Esophagus squamous epithelium (tissue), 5 donors: Measurements from ENCODE around the gene PSMG4. TPM values are rescaled to one million over a fixed set of nuclear protein-coding genes. Genes with fewer than 3 reads are reported as not detected.

Experiments
- DNase-seq: peaks from one replicate; lab custom pipeline; 2025; lab: John Stamatoyannopoulos, UW
- H3K27ac ChIP-seq, 4 donors: fragments of 200-600 bp; sonication (generic); one replicate each; pipeline ENCODE4 v1.5.1; 2016 to 2019; ENCODE audit warnings: mild to moderate bottlenecking in 1 of 4
- H3K27me3 ChIP-seq, 4 donors: fragments of 200-600 bp; sonication (generic); 1 replicate in 3 of 4; 2 replicates in 1 of 4; pipeline versions ENCODE4 v1.5.1 to v1.6.0; 2017 to 2021; ENCODE audit warnings: antibody characterized with exemption in 1 of 4
- H3K36me3 ChIP-seq, 3 donors: fragments of 200-600 bp; sonication (generic); one replicate each; pipeline ENCODE4 v1.5.1; 2016 to 2019
- H3K4me1 ChIP-seq, 3 donors: fragments of 200-600 bp; sonication (generic); one replicate each; pipeline ENCODE4 v1.5.1; 2017 to 2019
- H3K4me3 ChIP-seq, 4 donors: fragments of 200-600 bp; sonication (generic); 1 replicate in 3 of 4; 2 replicates in 1 of 4; pipeline ENCODE4 v1.5.1; 2016 to 2019; ENCODE audit warnings: mild to moderate bottlenecking in 2 of 4, moderate library complexity in 1 of 4
- H3K9me3 ChIP-seq, 3 donors: fragments of 200-600 bp; sonication (generic); one replicate each; pipeline ENCODE4 v1.5.1; 2016 to 2019
- CTCF ChIP-seq, 6 experiments: fragments of 450-650 bp in 4 of 6; fragments of 200-600 bp in 2 of 6; sonication (generic) in 2 of 6; IDR thresholded peaks; one replicate each; pipeline ENCODE4 v1.5.1; 2016 to 2019; ENCODE audit warnings: antibody characterized with exemption in 6 of 6, mild to moderate bottlenecking in 4 of 6, moderate library complexity in 4 of 6
- POLR2A ChIP-seq, 4 donors: fragments of 450-650 bp; IDR thresholded peaks; one replicate each; pipeline ENCODE4 v1.6.1; 2017; ENCODE audit warnings: antibody characterized with exemption in 4 of 4, mild to moderate bottlenecking in 4 of 4, moderate library complexity in 3 of 4
- WGBS, 2 donors: methylation state at CpG; one replicate each; pipeline ENCODE4 v1.1.5; 2018; 5-methylcytosine and 5-hydroxymethylcytosine counted together
- intact Hi-C: fragments of 100-400 bp; cut with DNase I; formaldehyde crosslinking; loops from one replicate; pipeline ENCODE4 v1.15.0; 2022
- total RNA-seq, 4 donors: library from RNA; depleted of rRNA; stranded (reverse); fragments of >200 nt; gene quantifications; one replicate each; pipeline ENCODE4 v1.1.0, GENCODE V29; 2016
- donor health status: DM: yes; HTN: yes; CAD: no.

The PSMG4 gene
- total RNA-seq, 4 donors from 2014 or later: 9.4 to 36.0 (median 14.9) TPM

- H3K4me3 ChIP-seq: peak overlapping the region in 3 of 4 donors; percentile 3 to 99 (median 83)
- 47 to 80% methylated on average over 11 of the region's 14 CpGs for WGBS, 2 donors
Measured at GRCh38 chr6:3260296-3260695, 1.5 kb downstream of the PSMG4 start.

GRCh38 chr6:3260772-3261517, 2.2 kb downstream of the PSMG4 start:
- Histone ChIP-seq H3K4me3 (peak overlapping the region in 2 of 4 donors; percentile 3 to 83), H3K27ac (peak overlapping the region in 3 of 4 donors; percentile 39 to 44 (median 40))

More at GRCh38 chr6:3260296-3260695, 1.5 kb downstream of the PSMG4 start:
- H3K9me3 ChIP-seq: no peaks in the 10 kb centered on the region
- no peak for DNase-seq
- H3K36me3 ChIP-seq: peaks cover 8 to 20% (median 10%) of the 10 kb centered on the region in 3 donors
- peaks cover 23 to 68% (median 32%) of the 10 kb centered on the region in 3 donors for H3K4me1 ChIP-seq
- peak overlapping the region in 3 of 4 donors; percentile 39 to 44 (median 40) for H3K27ac ChIP-seq
- intact Hi-C loops: no loop called here
- no peaks in the 10 kb centered on the region for H3K27me3 ChIP-seq
- TF ChIP-seq POLR2A (IDR thresholded peaks at IDR 0.05) (no peak), CTCF (IDR thresholded peaks at IDR 0.05) (no peak)

GRCh38 chr6:3261518-3261820, 2.7 kb downstream of the PSMG4 start:
- Histone ChIP-seq H3K27me3 (no peaks in the 10 kb centered on the region), H3K36me3 (peaks cover 8 to 24% (median 10%) of the 10 kb centered on the region in 3 donors), H3K27ac (peak overlapping the region in 2 of 4 donors; percentile 40 to 44), H3K4me3 (no peak overlapping the region), H3K4me1 (peaks cover 23 to 73% (median 37%) of the 10 kb centered on the region in 3 donors), H3K9me3 (no peaks in the 10 kb centered on the region)
- no peak for DNase-seq
- 71% methylated on average over 4 of the region's 6 CpGs; no CpG with 5 or more reads in 1 of the 2 donors for WGBS, 2 donors
- TF ChIP-seq CTCF (IDR thresholded peaks at IDR 0.05): no peak
- TF ChIP-seq POLR2A (IDR thresholded peaks at IDR 0.05): no peak
- intact Hi-C loops: no loop called here

More at GRCh38 chr6:3260772-3261517, 2.2 kb downstream of the PSMG4 start:
- H3K27me3 ChIP-seq: no peaks in the 10 kb centered on the region
- DNase-seq: no peak
- no peaks in the 10 kb centered on the region for H3K9me3 ChIP-seq
- TF ChIP-seq CTCF (IDR thresholded peaks at IDR 0.05) (no peak), POLR2A (IDR thresholded peaks at IDR 0.05) (no peak)
- peaks cover 23 to 73% (median 37%) of the 10 kb centered on the region in 3 donors for H3K4me1 ChIP-seq
- intact Hi-C loops: no loop called here
- 65 to 74% methylated on average over 13 to 17 of the region's 17 CpGs for WGBS, 2 donors
- peaks cover 8 to 24% (median 10%) of the 10 kb centered on the region in 3 donors for H3K36me3 ChIP-seq

- H3K27me3 ChIP-seq: no peaks in the 10 kb centered on the region
- 64 to 100% methylated on average over 2 to 8 of the region's 8 CpGs for WGBS, 2 donors
- no peak for DNase-seq
- no peak overlapping the region for H3K4me3 ChIP-seq
- no peak for TF ChIP-seq POLR2A (IDR thresholded peaks at IDR 0.05)
- no peak for TF ChIP-seq CTCF (IDR thresholded peaks at IDR 0.05)
- peaks cover 23 to 74% (median 37%) of the 10 kb centered on the region in 3 donors for H3K4me1 ChIP-seq
- intact Hi-C loops: no loop called here
- H3K9me3 ChIP-seq: no peaks in the 10 kb centered on the region
- H3K36me3 ChIP-seq: peaks cover 8 to 24% (median 10%) of the 10 kb centered on the region in 3 donors
- peak overlapping the region in 1 of 4 donors; percentile 40 for H3K27ac ChIP-seq
Measured at GRCh38 chr6:3261921-3262320, 3.2 kb downstream of the PSMG4 start.

GRCh38 chr6:3263096-3263495, 4.3 kb downstream of the PSMG4 start:
- Histone ChIP-seq H3K4me1 (peaks cover 23 to 85% (median 40%) of the 10 kb centered on the region in 3 donors), H3K36me3 (peaks cover 8 to 34% (median 10%) of the 10 kb centered on the region in 3 donors), H3K4me3 (no peak overlapping the region), H3K27ac (peak overlapping the region in 2 of 4 donors; percentile 32 to 52), H3K9me3 (no peaks in the 10 kb centered on the region), H3K27me3 (no peaks in the 10 kb centered on the region)
- intact Hi-C loops: no loop called here
- no peak for DNase-seq
- TF ChIP-seq CTCF (IDR thresholded peaks at IDR 0.05): no peak
- TF ChIP-seq POLR2A (IDR thresholded peaks at IDR 0.05): no peak
- WGBS, 2 donors: 65 to 79% methylated on average over 4 to 6 of the region's 6 CpGs
